Measurements from ENCODE around the gene MYEF2.

Gene MYEF2, protein sequence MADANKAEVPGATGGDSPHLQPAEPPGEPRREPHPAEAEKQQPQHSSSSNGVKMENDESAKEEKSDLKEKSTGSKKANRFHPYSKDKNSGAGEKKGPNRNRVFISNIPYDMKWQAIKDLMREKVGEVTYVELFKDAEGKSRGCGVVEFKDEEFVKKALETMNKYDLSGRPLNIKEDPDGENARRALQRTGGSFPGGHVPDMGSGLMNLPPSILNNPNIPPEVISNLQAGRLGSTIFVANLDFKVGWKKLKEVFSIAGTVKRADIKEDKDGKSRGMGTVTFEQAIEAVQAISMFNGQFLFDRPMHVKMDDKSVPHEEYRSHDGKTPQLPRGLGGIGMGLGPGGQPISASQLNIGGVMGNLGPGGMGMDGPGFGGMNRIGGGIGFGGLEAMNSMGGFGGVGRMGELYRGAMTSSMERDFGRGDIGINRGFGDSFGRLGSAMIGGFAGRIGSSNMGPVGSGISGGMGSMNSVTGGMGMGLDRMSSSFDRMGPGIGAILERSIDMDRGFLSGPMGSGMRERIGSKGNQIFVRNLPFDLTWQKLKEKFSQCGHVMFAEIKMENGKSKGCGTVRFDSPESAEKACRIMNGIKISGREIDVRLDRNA

DNA sequence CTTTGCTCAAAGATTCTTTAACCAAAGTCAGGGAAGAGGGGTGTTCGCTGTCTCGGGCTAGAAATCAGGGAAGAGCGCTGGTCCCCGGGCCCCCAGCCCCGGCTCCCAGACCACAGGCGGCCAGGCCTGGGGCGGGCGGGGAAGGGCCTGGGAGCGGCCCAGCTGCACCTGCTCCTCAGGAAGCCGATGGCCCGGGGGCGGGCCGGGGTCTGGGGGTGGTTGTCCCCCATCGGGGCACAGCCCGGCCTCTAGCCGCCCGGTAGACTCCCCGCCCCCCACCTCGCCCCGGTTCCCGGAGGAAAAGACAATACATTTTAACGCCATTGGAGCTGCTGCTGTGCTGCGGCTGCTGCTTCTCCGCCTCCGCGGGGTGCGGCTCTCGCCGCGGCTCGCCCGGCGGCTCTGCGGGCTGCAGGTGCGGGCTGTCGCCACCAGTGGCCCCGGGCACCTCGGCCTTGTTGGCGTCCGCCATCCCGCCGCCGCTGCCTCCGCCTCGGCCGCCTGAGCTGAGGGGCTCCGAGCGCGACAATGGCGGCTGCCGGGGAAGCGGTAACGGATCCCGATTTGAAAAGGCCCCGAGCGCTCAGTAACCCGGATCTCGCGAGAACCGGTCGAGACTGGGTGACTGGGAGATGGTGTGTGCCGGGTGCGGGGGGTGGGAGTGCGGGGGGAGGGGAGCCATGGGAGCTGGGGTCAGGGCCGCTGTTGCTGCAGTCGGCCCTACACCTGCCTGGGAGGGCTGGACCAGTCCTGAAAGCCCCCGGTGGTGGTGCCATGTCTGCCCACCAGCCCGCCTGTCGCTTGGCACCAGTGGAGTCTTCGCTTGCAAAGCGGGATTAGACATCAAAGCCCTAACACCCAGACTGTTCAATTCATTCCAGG, at the start of gene MYEF2:
TSS of gene MYEF2 (minus strand) at position 530 of the 882 bp plus-strand sequence. CDS start at position 472, 58 bp downstream.
- peak; percentile 40 to 75 for DNase-seq (ENCODE audit: low read depth in 2 of 2)

DNA sequence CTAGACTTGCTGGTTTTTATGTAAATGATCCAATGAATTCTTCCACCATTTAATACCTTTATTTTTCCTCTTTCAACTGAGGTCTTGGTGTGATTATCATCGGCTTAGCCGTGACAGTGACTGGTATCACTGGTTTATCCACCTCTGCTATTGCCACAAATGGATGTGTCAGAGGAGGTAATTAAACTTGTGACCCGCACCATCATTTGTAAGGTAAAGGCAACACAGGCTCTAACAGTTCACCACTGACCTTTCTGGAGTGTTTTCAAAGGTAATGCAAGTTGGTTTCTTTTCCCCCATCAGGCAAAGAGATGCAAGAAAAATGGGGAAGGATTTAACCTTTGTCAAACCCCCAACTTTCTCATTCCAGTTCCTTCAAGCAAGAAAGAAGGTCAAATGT, 47.7 kb upstream of the MYEF2 start:
- DNase-seq (ENCODE audit: low read depth in 2 of 2): no peak

DNA sequence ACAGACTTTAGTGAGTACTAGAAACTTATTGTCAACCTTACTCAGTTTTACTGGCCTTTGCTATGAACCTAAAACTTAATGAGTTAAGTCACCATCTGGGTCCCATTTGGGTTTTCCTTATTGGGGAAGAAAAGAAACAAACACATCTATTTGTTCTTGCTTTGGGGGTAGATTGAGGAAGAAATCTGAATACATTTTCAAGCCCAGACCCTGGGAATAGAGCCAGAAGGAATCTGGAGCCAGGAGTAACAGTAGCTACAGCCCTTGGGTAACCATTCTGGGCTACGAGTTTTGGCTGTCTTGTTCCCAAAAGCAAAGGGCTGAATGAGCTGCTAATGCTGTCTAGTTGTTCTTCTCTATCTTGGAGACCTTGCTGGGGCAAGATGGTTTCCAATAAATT, 44.5 kb upstream of the MYEF2 start:
- DNase-seq (ENCODE audit: low read depth in 2 of 2): no peak

DNA sequence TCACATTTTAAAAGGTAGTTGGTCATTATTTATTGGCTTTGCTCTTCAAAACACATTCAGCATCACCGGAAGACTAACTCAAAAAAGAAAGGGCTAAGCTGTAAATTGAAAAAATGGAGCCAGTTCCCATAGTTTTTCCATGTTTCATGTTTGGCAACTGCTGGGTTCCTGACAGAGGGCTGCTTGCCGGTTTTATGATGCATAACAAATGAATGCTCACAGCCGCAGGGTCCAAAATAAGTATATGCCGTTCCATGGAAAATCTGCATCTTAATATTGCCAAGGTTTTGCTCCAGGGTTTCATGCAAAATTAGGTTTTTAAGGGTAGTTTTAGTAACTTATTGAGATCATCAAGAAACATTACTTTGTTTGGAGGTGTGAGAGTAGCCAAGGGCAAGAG, 43.8 kb upstream of the MYEF2 start:
- DNase-seq (ENCODE audit: low read depth in 2 of 2): no peak

DNA sequence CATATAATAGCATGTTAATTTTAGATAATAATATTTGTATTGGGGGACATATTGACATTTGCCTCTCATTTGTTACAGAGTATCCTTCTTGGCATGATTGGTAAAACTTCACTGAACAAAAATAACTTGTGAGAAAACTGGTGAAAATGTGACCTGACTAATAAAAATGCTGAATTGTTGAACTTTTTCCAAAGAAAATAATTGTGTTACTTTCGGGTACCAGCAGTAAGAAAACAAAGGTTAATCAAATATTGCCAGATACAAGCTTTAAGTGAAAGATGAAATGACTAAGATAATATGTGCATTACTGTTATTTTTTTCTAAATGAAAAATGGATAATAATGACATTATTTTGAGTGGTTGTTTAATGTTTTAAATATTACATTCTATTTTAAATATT, 43.2 kb upstream of the MYEF2 start:
- no peak for DNase-seq (ENCODE audit: low read depth in 2 of 2)

DNA sequence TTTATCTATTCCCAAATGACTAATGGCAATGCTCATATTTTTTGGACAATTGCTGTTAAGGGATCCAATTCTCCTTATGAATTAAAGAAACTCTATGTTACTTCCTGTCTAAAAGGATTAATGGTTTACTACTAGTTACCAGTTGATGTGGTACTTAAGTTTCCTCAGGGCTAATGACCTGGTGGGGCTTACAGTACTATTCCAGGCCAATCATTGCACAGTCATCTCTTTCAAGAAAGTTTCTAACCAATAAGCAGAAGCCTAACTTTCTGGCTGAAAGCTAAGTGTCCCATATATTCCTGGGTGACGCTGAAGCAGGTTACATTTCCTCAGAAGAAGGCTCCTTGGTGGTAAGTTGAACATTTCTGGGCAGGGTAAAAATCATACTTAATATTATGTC, 27.9 kb upstream of the MYEF2 start, which contains the start of gene SLC12A1:
TSS of gene SLC12A1 (plus strand) at position 322 of the 400 bp plus-strand sequence. CDS start 1,418 bp downstream, outside the sequence.
- no peak for DNase-seq (ENCODE audit: low read depth in 2 of 2)

DNA sequence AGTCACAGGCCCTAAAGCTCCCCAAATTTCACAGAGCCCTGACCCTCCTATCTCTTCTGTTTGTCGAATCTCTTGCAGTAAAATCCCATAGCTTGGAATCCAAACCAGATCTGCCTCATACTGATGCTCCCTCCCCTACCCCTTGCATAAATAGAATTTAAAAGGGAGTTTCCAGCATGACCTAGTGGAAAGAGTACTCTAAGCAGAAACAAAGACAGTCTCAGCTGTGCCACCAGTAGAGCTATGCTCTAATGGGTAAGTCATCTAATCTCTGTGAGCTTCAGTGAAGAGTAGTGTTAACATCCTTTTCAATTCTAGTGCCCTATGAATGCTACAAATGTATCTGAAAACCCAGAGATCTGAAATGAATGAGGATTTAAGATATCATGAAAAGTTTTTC, 24.0 kb upstream of the MYEF2 start:
- no peak for DNase-seq (ENCODE audit: low read depth in 2 of 2)

DNA sequence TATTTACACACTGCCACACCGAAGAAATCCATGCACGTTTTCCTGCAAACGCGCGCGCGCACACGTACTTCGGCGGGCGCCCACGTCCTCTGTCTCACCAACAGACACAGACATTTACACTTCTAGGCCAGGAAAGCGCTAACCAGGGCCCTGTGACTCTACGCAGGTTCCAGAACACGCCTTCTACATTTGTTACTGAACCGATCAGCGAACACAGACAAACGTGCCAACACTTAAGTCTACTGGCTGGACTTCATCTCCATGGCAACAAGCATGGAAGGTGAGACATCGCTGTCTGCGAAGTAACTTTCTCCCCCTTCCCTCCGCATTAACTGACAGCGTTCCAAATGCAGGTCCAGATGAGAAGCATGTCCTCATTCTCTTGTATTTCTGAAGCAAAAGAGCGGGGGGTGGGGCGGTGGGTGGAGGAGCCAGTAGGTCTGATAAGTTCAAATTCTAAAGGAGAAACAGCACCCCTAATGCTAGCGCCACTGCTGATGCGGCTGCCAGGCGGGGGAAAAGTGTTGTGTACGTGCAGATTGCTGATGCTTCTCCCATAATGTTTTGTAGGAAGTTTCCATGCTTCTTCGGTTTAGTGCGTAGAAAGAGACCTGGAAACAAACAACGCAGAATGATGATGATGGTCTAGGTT, 13.6 kb upstream of the MYEF2 start, which contains the start of gene CTXN2:
TSS of gene CTXN2 (plus strand) at position 92 of the 652 bp plus-strand sequence. CDS start 9,636 bp downstream, outside the sequence.
- no peak for DNase-seq (ENCODE audit: low read depth in 2 of 2)

DNA sequence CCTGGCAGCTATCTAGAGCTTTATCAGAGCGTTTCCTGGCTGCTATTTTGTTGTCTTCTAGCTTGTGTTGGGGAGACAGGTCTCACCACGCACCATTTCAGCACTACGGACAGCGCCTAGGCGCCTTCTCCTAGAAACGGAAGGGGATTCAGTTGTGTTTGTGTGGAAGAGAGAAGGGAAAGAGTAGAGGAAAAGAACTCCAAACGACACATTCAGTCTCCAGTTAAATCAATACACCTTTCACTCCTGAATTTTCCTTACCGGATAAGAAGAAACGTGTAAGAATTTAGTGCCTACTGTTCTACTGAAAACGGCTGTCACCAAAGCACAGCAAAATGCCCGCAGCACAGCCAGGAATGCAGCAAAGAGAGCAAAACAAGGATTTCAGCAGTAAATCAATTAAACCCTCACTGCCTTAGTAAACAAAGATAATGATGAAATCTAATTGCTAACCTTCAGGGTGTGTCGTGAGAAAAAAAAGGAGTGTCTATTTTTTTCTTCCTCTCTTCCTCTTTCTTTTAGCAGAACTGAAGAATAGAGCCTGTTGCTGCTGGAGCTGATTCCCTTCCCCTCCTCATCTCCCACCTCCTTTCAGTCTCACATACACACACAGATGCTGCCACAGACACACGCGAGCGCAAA, 13.0 kb upstream of the MYEF2 start:
- DNase-seq (ENCODE audit: low read depth in 2 of 2): peak in 1 of 2 experiments; percentile 22

DNA sequence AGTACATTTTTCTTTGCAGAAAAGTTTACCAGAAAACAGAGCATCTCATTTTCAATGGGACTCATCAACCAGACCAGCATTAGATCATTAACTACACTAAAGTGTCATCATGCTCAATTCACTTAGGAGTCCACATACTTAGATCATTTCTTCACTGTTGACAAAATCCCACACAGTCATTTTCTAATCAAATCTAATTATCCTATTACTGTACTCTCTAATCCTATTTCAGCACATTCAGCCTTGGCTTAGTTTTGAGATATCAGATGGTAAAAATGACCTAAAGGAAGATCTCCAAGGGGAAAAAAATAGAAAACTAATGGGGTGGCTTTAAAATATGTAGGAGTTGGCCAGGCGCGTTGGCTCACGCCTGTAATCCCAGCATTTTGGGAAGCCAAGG, 8.2 kb upstream of the MYEF2 start:
- DNase-seq (ENCODE audit: low read depth in 2 of 2): no peak

DNA sequence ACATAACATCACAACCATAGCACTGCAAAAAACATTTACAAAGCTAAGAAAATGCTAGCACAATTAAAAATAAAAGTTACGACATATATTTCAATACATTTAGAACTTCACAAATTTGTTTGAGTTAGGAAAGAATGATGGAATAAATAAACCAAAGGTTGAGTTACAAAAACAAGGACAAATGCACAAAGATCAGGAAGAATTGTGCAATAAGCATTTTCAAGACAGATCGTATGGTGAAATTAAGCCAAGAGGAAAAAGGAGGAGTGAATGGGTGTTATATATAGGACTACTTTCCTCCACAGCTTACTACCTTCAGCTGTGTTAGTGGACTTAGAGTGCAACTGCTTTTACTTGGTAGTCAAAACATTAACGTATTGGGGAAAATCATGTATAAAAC, 7.4 kb upstream of the MYEF2 start:
- DNase-seq (ENCODE audit: low read depth in 2 of 2): no peak

DNA sequence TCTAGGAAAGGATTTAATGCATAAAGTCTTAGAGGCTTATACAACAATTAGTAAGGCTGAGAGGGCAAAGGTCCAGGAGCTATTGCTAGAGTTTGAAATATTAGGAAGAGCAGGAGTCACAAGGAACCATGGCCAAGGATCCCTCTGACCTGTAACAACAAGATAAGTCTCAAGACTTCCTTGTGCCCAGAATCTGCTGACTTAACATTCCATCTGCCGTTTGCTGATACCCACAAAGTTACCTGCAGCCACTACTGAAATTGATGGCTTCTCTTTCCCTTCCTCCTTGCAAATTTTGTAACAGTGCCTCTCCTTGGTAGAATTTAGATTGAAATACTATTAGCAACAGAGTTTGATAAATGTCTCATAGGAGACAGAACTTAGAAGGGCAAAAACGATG, 4.7 kb upstream of the MYEF2 start:
- no peak for DNase-seq (ENCODE audit: low read depth in 2 of 2)

DNA sequence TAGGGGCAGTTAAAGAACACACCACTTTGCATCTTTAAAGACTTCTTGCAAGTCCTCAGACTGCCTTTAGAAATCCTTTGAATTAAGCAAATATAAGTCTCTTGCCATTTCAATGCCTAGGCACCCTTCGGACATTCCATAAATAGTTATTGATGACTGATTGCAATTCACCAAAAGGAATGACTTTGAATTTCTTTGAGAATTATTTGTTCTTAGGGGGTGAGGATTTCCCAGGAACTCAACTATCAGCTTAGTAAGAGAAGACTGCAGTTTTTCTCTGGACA, 495 bp upstream of the MYEF2 start:
- DNase-seq (ENCODE audit: low read depth in 2 of 2): no peak

DNA sequence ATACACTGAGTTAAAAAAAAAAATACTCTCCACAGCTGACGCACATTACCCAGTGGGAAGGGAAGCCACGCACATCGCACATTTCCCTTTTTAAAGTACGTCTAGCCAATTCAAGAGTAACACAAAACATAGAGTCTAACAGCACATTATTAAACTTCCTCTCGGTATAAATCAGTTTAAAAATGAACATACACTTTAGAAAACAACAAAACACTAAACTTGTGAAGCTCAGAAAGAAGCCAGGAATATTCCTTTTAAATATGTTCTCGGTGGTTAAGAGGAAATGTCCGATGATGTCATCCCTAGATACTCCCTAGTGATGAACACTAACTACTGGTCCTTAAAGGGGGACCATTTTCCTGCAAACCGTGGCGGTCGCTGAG, 721 bp downstream of the MYEF2 start:
- DNase-seq (ENCODE audit: low read depth in 2 of 2): no peak

DNA sequence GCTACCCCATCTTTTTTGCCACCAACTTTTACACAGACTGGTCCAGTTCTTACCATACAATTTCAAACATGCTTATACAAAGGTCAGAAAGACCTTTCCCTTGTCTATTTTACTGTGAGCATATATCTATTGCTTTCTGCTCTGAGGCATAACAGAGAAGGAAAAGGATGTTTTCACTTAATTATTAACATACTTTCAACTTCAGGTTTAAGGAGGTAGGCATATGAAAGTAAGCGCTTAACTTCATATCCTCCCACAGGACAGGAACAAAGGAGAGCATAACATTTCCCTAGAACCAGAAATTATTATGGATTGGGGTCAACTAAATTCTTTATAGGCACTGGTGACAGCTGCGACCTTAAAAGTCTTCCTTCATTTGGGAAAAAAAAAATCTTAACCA, 1.1 kb downstream of the MYEF2 start:
- no peak for DNase-seq (ENCODE audit: low read depth in 2 of 2)

DNA sequence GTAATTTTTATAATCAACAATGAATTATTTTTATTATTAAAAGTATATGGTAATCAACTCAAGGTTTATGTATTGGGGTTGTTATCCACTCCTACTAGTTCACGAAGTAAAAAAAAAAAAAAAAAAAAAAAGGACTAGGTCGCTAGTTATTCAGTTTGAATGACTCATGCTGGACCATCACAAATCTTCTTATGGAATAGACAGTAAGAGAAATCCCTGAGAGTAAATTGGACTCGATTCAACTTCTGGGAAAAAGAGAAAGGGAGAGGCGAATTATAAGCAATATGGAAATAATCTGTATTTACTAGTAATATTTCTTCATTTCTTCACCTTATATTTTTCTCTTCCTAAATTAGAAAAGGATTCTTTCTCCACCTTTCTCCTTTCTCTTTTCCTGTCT, 2.0 kb downstream of the MYEF2 start:
- DNase-seq (ENCODE audit: low read depth in 2 of 2): no peak

DNA sequence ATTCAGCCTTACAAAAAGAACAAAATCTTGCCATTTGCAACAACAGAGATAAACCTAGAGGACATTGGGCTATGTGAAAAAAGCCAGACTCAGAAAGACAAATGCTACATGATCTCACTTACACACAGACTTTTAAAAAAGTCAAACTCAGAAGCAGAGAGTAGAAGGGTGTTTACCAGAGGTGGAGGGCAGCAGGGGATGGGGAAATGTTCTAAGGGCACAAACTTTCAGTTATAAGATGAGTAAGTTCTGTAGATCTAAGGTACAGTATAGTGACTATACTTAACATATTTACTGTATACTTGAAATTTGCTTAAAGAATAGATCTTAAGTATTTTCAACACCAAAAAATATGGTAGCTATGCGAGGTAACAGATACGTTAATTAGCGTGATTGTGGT, 3.0 kb downstream of the MYEF2 start:
- no peak for DNase-seq (ENCODE audit: low read depth in 2 of 2)

DNA sequence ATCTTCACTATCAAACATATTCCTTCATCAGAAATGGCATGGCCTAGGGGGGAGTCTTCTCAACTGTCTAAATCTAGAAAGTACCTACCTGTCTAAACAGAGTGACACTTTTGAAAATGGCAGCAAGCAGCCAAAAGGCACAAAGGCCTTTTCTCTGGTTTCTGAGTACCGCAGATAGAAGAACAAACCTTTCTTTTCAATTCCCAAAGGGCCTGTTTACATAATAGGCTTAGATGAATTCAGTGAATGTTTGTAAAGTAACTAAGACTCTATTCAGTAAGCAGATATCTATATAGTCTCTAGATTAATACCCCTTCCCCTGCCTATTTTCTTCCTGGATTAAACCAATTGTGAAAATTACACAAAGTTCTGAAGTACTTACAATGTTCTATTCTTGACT, 7.1 kb downstream of the MYEF2 start:
- no peak for DNase-seq (ENCODE audit: low read depth in 2 of 2)

DNA sequence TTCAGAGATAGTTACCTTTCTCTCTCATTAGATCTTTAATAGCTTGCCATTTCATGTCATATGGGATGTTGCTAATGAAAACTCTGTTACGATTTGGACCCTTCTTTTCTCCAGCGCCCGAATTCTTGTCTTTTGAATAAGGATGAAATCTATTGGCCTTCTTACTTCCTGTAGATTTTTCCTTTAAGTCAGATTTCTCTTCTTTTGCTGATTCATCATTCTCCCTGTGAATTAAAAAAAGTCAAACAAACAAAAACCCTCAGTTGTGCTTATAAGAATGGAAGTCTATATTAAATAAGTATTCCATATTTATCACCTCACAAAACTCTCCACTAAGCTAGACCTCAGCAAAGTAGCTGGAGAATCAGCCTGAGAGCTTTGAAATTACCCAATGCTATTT, 9.5 kb downstream of the MYEF2 start:
- no peak for DNase-seq (ENCODE audit: low read depth in 2 of 2)

DNA sequence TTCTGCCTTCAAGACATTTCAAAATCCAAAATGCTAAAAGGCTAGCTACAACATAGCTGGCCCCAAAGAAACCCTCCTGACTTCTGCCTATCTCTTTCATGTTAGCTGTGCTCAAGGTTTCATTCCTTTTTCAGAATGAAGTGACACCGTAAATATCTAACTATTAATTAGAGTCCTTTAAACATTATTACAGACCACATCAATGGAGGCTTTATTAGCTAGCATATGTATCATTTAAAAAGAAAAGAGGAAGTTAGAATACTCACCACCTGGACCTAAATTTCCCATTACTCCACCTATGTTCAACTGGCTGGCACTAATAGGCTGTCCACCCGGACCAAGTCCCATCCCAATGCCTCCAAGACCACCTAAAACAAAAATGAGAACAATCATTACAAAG, 24.6 kb downstream of the MYEF2 start:
- no peak for DNase-seq (ENCODE audit: low read depth in 2 of 2)

DNA sequence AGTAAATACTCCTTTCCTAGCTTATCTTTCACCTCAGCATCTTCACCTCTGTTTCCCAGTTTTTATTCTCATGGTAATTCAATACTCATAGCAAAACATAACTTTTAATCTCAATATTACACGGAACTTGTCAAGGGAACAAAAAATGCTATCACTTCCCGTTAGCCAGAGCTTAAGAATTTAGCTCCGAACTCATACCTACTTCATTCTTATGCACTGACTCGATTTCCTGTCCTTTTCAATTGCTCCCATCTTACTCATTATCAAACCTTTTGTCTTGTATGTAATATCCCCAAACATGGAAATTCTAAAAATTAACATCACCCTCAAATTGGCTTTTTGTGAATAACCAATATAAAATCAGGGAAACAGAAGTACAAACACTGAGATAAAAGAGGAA, 28.2 kb downstream of the MYEF2 start:
- no peak for DNase-seq (ENCODE audit: low read depth in 2 of 2)

DNA sequence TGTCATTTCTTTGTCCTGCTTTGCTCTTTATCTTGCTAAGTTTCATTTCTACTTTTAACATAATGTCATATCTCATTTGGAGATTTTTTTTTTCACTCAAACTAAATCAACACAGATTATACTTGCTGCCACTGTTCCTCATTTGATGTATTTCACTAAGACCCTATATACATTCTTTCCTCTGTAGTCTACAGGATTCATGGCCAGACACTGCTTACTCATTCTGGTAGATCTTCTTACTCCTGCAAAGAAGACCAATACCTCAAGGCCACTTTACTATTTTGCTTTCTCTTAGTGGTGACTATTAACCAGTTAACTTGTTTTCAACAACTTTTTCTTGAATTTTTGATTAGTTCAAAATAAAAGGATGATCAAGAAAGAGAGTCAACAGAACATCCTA, 30.7 kb downstream of the MYEF2 start:
- DNase-seq (ENCODE audit: low read depth in 2 of 2): no peak
